Measurements from ENCODE around the gene CHRNA7. TPM values are rescaled to one million over a fixed set of nuclear protein-coding genes. Genes with fewer than 3 reads are reported as not detected.

CHRNA7 gene
- total RNA-seq, 2 experiments from 2014 or later = 0.43 to 0.44 TPM

GRCh38 chr15:32034106-32034505, 3.8 kb downstream of the CHRNA7 start:
- Mint-ChIP-seq H3K4me1 (peaks cover 3% of the 10 kb centered on the region), H3K27me3 (peaks cover 70% of the 10 kb centered on the region), H3K9me3 (no peaks in the 10 kb centered on the region), H3K36me3 (no peaks in the 10 kb centered on the region), H3K27ac (no peak overlapping the region), H3K4me3 (no peak overlapping the region)
- no peak for DNase-seq
- POLR2A ChIA-PET = no interaction called here
- ATAC-seq (ENCODE audit: low read depth) = no peak

DNA sequence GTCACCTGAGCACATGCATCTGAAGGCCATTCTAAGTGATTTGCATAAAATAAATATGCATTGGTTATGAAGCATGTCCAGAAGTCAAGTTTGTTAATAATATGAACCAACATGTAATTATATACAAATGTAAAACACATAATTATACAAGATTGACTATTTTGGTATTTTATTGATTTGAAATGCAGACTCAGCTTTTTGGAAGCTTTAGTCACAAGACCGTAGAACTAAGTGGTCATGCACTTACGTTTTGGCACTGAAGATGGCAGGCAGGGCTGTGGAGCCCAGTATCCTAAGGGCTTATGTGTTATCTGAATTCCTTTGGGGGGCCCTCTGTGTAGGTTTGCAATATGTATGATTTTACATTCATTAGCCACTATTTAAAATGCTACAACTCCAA, 5.0 kb downstream of the CHRNA7 start:
- H3K9me3 Mint-ChIP-seq = no peaks in the 10 kb centered on the region
- DNase-seq (no peak), ATAC-seq (ENCODE audit: low read depth) (no peak)
- no peaks in the 10 kb centered on the region for H3K36me3 Mint-ChIP-seq
- peaks cover 66% of the 10 kb centered on the region for H3K27me3 Mint-ChIP-seq
- H3K4me1 Mint-ChIP-seq = peaks cover 3% of the 10 kb centered on the region
- POLR2A ChIA-PET = no interaction called here
- H3K4me3 Mint-ChIP-seq = no peak overlapping the region
- no peak overlapping the region for H3K27ac Mint-ChIP-seq

DNA sequence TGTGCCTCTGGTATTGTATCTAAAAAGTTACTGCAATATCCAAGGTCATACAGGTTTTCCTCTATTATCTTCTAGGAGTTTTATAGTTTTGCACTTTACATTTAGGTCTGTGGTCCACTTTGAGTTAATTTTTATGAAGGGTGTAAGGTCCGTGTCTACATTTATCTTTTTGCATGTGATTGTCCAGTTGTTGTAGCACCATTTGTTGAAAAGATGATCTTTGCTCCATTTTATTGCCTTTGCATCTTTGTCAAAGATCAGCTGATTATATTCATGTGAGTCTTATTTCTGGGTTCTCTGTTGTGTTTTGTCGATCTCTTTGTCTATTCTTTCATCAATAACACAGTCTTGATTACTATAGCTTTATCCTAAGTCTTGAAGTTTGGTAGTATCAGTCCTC, 6.7 kb downstream of the CHRNA7 start:
- DNase-seq (no peak), ATAC-seq (ENCODE audit: low read depth) (no peak)
- POLR2A ChIA-PET = no interaction called here
- no peak overlapping the region for H3K4me3 Mint-ChIP-seq
- peaks cover 54% of the 10 kb centered on the region for H3K27me3 Mint-ChIP-seq
- H3K9me3 Mint-ChIP-seq = no peaks in the 10 kb centered on the region
- no peaks in the 10 kb centered on the region for H3K4me1 Mint-ChIP-seq
- no peak overlapping the region for H3K27ac Mint-ChIP-seq
- no peaks in the 10 kb centered on the region for H3K36me3 Mint-ChIP-seq

DNA sequence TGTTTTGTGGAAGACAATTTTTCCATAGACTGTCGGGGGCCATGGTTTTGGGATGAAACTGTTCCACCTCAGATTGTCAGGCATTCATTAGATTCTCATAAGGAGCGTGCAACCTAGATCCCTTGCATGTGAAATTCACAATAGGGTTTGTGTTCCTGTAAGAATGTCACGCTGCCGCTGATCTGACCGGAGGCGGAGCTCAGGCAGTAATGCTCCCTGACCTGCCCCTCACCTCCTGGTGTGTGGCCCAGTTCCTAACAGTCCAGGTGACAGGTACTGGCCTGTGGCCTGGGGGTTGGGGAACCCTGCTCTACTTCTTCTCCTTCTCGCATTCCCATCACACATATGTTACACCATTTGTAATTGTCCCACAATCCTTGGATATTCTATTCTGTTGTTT, 11.0 kb downstream of the CHRNA7 start:
- no peaks in the 10 kb centered on the region for H3K4me1 Mint-ChIP-seq
- H3K27me3 Mint-ChIP-seq = peaks cover 25% of the 10 kb centered on the region
- POLR2A ChIA-PET = no interaction called here

DNA sequence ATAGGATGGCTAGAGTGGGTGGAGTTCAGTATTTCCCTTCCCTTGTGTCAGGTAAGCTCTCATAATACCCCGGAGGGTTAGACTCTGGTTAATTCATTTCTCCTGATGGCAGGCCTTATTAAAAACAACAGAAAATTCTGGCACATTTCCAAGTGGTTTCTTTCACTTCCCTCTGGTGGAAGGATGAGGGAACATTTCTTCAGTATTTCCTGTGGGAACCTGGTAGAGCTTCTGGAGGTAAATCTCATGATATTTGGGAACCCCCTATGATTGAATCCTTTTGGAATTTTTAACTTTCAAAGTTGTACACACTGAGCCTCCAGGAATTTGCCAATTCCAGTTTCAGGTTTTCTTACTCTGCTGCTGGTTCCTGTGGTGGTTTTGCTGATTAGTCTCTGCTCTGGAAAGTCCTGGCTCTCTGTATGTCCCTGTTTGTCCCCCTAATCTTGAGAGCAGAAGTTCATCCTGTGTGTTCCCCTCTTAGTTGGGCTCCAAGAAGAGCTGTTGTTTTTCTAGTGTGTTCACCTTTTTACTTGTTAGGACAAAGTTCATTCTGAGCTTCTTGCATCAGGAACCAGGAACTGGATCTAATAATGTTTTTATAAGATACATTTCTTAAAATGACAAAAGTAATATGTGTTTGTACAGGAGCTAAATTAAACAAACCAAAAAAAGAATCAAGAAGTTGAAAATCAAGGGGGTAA, 12.1 kb downstream of the CHRNA7 start:
- no peaks in the 10 kb centered on the region for H3K36me3 Mint-ChIP-seq
- no peak for DNase-seq
- no peak for ATAC-seq (ENCODE audit: low read depth)
- no peaks in the 10 kb centered on the region for H3K4me1 Mint-ChIP-seq
- H3K4me3 Mint-ChIP-seq = no peak overlapping the region
- H3K27ac Mint-ChIP-seq = no peak overlapping the region
- H3K27me3 Mint-ChIP-seq = peaks cover 21% of the 10 kb centered on the region
- H3K9me3 Mint-ChIP-seq = no peaks in the 10 kb centered on the region
- POLR2A ChIA-PET = no interaction called here

More for the DNA sequence above, 11.0 kb downstream of the CHRNA7 start:
- Mint-ChIP-seq H3K27ac (no peak overlapping the region), H3K36me3 (no peaks in the 10 kb centered on the region), H3K9me3 (no peaks in the 10 kb centered on the region), H3K4me3 (no peak overlapping the region)
- ATAC-seq (ENCODE audit: low read depth) (no peak), DNase-seq (no peak)

GRCh38 chr15:32053719-32054118, 23.4 kb downstream of the CHRNA7 start:
- DNase-seq = no peak
- Mint-ChIP-seq H3K36me3 (no peaks in the 10 kb centered on the region), H3K27me3 (no peaks in the 10 kb centered on the region), H3K4me3 (no peak overlapping the region), H3K27ac (no peak overlapping the region), H3K4me1 (no peaks in the 10 kb centered on the region), H3K9me3 (peaks cover 2% of the 10 kb centered on the region)
- no peak for ATAC-seq (ENCODE audit: low read depth)
- POLR2A ChIA-PET = no interaction called here

DNA sequence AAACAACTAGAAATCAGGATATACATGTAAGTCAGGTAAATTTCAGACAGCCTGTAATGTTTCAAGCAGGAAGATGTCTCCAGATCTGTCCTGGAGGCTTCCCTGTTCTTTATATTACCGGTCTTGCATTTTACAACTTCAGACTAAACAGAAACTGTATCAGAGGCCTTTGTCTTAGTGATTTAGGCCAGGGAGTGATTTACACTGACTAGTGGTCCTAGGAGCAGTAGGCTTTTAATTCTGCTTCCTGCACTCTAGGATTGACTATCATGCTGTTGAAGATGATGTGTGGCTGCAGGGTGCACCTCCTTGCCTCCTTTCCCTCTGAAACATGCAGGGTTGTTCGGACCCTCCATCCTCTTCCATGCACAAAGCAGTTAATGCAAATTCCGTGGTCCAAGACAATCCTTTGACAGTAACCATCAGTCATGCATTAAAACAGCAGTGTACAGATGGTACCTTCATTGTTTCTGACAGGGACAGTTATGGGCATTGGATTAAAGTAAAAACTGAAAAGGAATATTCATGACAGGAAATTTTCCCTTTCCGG, 27.6 kb downstream of the CHRNA7 start:
- Mint-ChIP-seq H3K4me3 (no peak overlapping the region), H3K27ac (no peak overlapping the region), H3K9me3 (no peaks in the 10 kb centered on the region), H3K36me3 (no peaks in the 10 kb centered on the region), H3K27me3 (no peaks in the 10 kb centered on the region), H3K4me1 (no peaks in the 10 kb centered on the region)
- POLR2A ChIA-PET = no interaction called here
- ATAC-seq (ENCODE audit: low read depth) (no peak), DNase-seq (no peak)

DNA sequence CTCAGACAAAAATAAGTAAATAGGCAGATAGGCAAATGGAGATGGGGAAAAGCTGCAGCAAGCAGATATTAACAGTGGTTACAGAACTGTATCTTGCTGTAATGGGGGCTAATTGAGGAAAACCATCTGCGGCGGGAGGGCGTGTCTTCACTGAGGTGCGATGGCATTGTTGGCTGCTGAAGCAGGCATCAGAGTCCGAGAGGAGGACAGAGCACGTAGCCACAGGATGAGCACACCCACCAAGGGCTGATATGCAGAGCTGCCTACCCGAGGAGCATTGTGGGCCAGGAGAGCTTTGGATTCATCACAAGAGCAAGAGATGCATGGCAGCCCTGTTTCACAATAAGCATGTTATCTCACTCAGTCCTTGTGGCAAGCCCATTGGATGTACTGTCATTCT, 30.4 kb downstream of the CHRNA7 start:
- no peaks in the 10 kb centered on the region for H3K4me1 Mint-ChIP-seq
- H3K27ac Mint-ChIP-seq = no peak overlapping the region
- H3K27me3 Mint-ChIP-seq = no peaks in the 10 kb centered on the region
- ATAC-seq (ENCODE audit: low read depth) = no peak
- no peak for DNase-seq
- H3K36me3 Mint-ChIP-seq = no peaks in the 10 kb centered on the region
- no peaks in the 10 kb centered on the region for H3K9me3 Mint-ChIP-seq
- POLR2A ChIA-PET = no interaction called here
- no peak overlapping the region for H3K4me3 Mint-ChIP-seq

GRCh38 chr15:32067115-32067514, 36.8 kb downstream of the CHRNA7 start:
- POLR2A ChIA-PET = no interaction called here
- Mint-ChIP-seq H3K27me3 (peaks cover 1% of the 10 kb centered on the region), H3K4me3 (no peak overlapping the region), H3K36me3 (no peaks in the 10 kb centered on the region), H3K9me3 (peaks cover 17% of the 10 kb centered on the region), H3K4me1 (no peaks in the 10 kb centered on the region), H3K27ac (no peak overlapping the region)
- DNase-seq (no peak), ATAC-seq (ENCODE audit: low read depth) (no peak)

GRCh38 chr15:32089851-32090359, 59.6 kb downstream of the CHRNA7 start:
- no peak overlapping the region for H3K27ac Mint-ChIP-seq
- H3K27me3 Mint-ChIP-seq = peaks cover 4% of the 10 kb centered on the region
- no peak for ATAC-seq (ENCODE audit: low read depth)
- H3K9me3 Mint-ChIP-seq = no peaks in the 10 kb centered on the region
- no peak overlapping the region for H3K4me3 Mint-ChIP-seq
- DNase-seq = no peak
- POLR2A ChIA-PET = no interaction called here
- no peaks in the 10 kb centered on the region for H3K36me3 Mint-ChIP-seq
- no peaks in the 10 kb centered on the region for H3K4me1 Mint-ChIP-seq

DNA sequence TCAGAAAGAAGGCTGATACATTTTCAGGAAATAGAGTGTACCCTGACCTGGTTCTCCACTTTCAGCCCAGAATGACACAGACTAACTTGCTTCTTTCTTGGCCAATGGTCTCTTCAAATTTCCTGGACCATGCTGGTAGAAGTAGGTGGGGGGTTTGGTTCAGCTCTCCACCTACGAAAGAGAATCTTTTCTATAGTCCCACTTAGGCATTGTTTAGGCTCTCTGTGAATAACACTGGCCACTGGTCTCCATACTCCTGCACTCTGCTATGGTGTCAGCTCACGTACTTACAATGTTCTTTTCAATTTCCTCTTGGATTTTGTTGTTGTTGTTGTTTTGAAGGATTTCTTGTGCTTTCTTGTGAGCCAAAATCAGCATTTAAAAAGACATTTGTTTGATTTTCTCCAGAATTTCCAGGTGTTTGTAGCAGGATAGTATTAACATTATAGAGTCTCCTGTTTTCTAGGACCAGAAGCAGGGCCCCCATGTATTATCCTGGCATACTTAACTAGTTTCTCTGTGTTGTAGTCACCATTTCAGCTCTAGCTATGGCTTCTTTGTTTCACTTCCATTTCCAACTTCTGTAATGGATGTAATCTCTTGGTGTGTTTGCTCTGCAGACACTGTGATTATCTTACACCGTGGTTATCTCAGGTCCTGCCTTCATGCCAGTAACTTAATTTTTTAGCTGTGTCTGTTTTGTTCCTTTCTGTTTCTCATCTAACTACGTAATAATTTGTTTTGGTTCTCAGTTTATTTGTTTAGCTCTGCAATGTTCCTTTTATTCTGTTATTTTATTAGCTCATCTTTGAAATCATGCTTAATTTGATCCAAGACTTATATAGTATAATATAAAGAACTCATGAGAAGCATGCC, 61.4 kb downstream of the CHRNA7 start:
- no peak overlapping the region for H3K4me3 Mint-ChIP-seq
- no peaks in the 10 kb centered on the region for H3K36me3 Mint-ChIP-seq
- H3K27me3 Mint-ChIP-seq = peaks cover 4% of the 10 kb centered on the region
- POLR2A ChIA-PET = no interaction called here
- DNase-seq (no peak), ATAC-seq (ENCODE audit: low read depth) (no peak)
- no peaks in the 10 kb centered on the region for H3K4me1 Mint-ChIP-seq
- H3K27ac Mint-ChIP-seq = no peak overlapping the region
- H3K9me3 Mint-ChIP-seq = no peaks in the 10 kb centered on the region

DNA sequence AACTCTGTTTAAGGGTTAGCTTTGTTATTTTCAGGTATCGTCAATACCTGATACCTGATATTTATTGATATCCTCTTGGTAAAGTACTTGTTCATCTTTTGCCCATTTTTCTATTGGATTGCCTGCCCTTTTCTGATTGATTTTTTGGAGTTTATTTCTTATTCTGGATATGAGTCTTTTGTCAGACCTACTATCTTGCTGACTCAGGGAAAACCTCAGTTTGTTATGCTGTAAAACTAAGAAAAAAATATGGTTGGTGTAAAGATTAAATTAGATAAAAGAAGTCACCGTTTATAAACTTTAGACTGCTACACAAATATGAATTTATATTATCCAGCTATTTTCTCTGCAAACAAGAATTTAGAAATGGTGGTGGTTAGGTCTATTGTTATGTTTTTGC, 65.9 kb downstream of the CHRNA7 start:
- no peak overlapping the region for H3K27ac Mint-ChIP-seq
- ATAC-seq (ENCODE audit: low read depth) (no peak), DNase-seq (no peak)
- POLR2A ChIA-PET = no interaction called here
- H3K36me3 Mint-ChIP-seq = no peaks in the 10 kb centered on the region
- no peak overlapping the region for H3K4me3 Mint-ChIP-seq
- H3K27me3 Mint-ChIP-seq = peaks cover 6% of the 10 kb centered on the region
- H3K4me1 Mint-ChIP-seq = no peaks in the 10 kb centered on the region
- H3K9me3 Mint-ChIP-seq = no peaks in the 10 kb centered on the region

- Mint-ChIP-seq H3K9me3 (no peaks in the 10 kb centered on the region), H3K36me3 (no peaks in the 10 kb centered on the region)
Measured at GRCh38 chr15:32096916-32097617, 66.8 kb downstream of the CHRNA7 start.

More at GRCh38 chr15:32096916-32097617, 66.8 kb downstream of the CHRNA7 start:
- no peak for DNase-seq
- ATAC-seq (ENCODE audit: low read depth) = no peak
- H3K27me3 Mint-ChIP-seq = peaks cover 5% of the 10 kb centered on the region
- no peaks in the 10 kb centered on the region for H3K4me1 Mint-ChIP-seq
- POLR2A ChIA-PET = no interaction called here
- no peak overlapping the region for H3K4me3 Mint-ChIP-seq
- H3K27ac Mint-ChIP-seq = no peak overlapping the region
